Right renal cortex interstitium (tissue), 3 donors: ENCODE measurements around the gene GPC6. TPM values are rescaled to one million over a fixed set of nuclear protein-coding genes. Genes with fewer than 3 reads are reported as not detected.
"Not testable (repeated sequence)": the region's sequence is repeated elsewhere in the genome, so short reads cannot be mapped to it uniquely, and the experiment has no call there.

Source experiments
- DNase-seq, 3 donors: peaks; one replicate each; pipeline ENCODE4 v3.0.0-alpha.2; 2013; ENCODE audit warnings: low read depth in 3 of 3, low spot score in 2 of 3
- polyA plus RNA-seq, 3 donors: library from polyadenylated mRNA; unstranded; fragments of 120-200 nt; gene quantifications; one replicate each; pipeline ENCODE4 v1.2.1, GENCODE V29; 2013; ENCODE audit not compliant: insufficient read length in 3 of 3

The GPC6 gene
- polyA plus RNA-seq: 10 to 100 TPM; 56.7 to 71.0 (median 65.8) TPM

- DNase-seq: peak; percentile 86 to 90 (median 86)
These were observed at the start of gene GPC6 for GRCh38 chr13:93226623-93227279. Gene GPC6 (plus strand): TSS chr13:93226807.

DNA sequence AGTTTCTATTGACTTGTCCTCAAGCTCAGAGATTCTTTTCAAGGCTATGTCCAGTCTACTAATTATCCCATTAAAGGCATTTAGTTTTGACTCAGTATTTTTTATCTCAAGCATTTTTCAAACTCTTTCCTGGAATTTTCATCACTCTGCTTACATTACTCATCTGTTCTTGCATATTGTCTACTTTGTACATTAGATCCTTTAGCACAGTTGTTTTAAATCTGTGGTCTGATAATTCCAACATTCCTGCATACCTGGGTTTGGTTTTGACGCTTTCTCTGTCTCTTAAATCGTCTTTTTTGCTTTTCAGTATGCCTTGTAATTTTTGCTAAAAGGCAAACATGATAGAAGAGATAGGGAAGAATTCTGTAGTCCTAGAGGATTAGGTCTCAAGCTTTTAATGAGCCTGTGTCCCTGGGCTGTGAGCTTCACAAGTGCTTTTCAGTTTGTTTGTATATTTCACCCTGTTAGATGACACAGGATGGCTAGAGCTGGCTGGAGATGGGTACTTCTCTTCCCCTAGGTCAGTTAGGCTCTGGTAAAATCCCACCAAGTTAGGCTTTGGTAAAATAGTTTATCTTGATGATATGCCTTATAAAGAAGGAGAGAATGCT, 46.1 kb upstream of the GPC6 start:
- no peak for DNase-seq

DNA sequence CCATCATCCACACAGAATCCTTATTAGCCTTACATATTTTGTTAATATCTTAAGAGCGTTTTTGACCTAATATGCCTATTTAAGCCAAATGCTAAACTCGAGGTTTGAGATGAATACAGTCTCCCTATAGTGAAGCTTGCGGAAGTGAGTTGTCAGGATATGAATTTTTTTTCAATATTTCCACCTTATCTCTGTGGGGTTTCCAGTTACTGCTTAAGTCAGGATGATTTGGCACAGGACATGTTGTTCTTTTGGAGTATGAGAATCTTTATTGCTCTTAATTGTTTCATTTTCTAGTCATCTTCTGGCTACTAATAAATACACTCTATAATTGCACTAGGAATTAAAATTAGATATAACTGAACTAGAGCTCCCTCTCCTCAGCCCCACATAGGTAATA, 44.2 kb upstream of the GPC6 start:
- no peak for DNase-seq

- no peak for DNase-seq
These were observed 43.3 kb upstream of the GPC6 start for GRCh38 chr13:93183302-93183701.

- no peak for DNase-seq
These were observed 36.6 kb upstream of the GPC6 start for GRCh38 chr13:93190006-93190405.

- DNase-seq: no peak
These were observed 32.9 kb upstream of the GPC6 start for GRCh38 chr13:93193682-93194081.

DNA sequence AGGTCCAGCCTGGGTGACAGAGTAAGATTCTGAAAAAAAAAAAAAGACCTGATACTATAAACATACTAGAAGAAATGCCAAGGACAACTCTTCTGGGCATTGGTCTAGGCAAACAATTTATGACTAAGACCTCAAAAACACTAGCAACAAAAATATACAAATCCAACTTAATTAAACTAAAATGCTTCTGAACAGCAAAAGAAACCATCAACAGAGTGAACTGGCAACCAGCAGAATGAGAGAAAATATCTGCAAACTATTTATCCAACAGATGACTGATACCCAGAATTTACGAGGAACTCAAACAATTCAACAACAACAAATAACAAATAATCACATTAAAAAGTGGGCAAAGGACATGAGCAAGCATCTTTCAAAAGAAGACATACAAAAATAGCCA, 26.8 kb upstream of the GPC6 start:
- no peak for DNase-seq

DNA sequence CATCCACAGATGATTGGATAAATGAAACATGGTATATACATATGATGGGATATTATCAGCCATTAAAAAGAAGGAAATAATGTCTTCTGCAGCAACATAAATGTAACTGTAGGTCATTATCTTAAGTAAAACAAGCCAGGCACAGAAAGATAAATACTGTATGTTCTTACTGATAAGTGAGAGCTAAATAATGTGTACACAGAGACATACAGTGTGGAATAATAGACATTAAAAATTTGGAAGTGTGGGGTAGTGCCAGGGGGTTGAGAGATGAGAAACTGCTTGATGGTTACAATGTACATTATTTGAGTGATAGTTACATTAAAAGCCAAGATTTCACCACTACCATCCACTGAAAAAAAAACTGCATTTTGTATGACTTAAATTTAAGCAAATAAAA, 26.0 kb upstream of the GPC6 start:
- DNase-seq: no peak

DNA sequence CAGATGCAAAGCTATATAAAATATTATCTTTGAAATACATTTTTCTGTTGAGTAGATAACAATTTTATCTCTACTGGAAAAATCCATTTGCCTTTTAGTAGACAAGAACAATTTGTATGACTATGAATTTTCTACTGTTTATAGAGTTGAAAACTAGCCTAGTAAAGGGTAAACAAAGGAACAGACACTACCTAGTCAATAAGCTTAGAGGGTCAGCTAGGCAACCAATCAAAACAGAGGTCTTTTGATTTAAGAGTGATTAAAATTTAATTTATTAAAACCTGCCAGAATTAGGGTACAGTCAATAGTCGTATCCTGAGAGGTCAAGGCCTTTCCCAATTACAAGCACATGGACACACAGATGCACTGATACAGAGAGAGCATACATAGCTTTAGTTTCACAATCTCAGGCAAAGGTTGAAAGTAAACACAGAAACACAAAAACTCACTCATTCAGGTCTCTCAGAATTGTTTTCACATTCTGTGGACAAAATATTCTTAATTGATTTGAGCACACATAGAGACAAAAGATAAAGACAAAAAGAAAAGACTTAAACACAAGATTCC, 24.5 kb upstream of the GPC6 start:
- no peak for DNase-seq

DNA sequence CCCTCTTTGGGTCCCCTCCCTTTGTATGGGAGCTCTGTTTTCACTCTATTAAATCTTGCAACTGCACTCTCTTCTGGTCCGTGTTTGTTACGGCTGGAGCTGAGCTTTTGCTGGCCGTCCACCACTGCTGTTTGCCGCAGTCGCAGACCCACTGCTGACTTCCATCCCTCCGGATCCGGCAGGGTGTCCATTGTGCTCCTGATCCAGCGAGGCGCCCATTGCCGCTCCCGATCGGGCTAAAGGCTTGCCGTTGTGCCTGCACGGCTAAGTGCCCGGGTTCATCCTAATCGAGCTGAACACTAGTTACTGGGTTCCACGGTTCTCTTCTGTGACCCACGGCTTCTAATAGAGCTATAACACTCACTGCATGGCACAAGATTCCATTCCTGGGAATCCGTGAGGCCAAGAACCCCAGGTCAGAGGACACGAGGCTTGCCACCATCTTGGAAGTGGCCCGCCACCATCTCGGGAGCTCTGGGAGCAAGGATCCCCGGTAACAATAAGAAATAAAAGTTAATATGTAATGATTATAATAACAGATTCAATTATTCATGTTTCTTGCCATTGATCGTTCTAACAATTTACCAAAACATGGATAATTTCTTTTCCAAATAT, 19.7 kb upstream of the GPC6 start:
- DNase-seq: not testable (repeated sequence)

DNA sequence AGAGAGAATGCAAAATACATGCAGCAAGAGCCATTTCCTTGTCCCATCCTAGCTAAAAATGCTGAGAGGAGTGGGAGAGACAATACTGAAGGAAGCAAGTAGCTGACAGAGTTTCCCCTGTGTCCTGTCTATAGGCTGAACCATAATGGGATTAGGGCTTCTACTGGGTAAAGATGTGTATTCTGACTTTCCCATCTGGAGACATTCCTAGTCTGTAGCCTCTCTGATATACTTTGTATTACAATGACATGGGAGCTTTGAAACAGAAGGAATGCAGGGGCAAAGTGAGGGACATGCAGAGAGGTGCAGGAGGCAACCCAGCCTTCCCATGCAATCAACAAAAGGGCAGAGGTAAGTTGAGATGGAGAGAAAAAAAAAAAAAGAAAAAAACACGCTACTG, 10.5 kb upstream of the GPC6 start:
- no peak for DNase-seq

- DNase-seq: no peak
These were observed 8.8 kb upstream of the GPC6 start for GRCh38 chr13:93217721-93218261.

- DNase-seq: no peak
These were observed 8.0 kb upstream of the GPC6 start for GRCh38 chr13:93218583-93218982.

DNA sequence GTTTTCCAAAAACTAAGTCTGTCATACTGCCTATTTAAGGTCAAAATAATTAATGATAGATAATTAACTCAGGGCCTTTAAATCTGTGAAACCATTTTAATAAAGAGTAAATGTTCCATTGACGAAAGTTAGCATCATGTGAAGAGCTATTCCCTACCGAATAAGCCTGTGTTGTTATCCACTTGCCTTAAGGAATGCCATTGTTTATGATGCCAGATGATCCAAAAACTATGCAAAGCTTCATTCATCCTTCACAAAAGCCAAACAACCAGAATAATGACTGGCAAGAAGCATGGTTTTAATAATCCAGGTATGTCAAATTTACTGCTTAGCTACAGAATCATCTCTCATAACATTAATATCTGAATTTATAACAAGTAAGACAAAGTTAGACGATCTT, 6.5 kb upstream of the GPC6 start:
- no peak for DNase-seq

GRCh38 chr13:93222976-93223375, 3.6 kb upstream of the GPC6 start:
- DNase-seq: no peak

DNA sequence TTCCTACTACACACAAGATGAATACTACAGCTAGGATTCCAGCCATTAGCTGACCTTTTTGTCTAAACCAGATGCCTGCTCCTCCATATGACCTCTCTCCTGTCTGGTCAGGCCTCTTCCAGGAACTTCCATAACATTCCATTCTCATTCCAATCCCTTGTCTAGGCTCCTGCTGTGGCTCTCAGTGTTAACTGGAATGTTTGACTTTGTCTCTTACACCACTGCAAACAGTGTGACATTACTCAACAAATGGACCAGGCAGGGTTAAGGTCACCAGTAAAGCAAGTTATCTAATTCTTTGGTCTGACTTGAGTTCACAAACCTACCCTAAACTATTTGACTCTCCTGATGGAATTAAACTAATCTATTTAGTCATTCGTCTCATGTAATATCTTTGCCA, 2.1 kb upstream of the GPC6 start:
- no peak for DNase-seq

DNA sequence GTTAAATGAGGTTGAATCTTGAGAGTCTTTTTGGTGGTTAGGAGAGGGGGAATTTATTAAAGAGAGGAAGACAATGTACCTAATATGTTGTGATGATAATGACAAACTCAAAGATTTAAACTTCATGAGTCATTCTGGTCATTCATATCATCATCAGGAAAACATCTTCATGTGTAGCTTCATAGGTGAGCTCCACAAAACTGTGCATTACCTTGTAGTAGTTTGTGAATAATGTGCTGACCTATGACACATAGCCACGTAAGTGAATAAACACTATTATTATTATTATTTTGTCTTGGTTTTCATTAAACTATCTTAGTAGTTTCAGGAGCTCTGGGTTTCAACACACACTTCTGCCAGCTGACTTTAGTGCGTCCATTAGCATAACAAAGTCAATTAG, 997 bp upstream of the GPC6 start:
- no peak for DNase-seq

GRCh38 chr13:93226065-93226622, 463 bp upstream of the GPC6 start:
- DNase-seq: no peak

- DNase-seq: peak in 2 of 3 donors; percentile 38 to 54
These were observed 772 bp downstream of the GPC6 start for GRCh38 chr13:93227280-93227877.

DNA sequence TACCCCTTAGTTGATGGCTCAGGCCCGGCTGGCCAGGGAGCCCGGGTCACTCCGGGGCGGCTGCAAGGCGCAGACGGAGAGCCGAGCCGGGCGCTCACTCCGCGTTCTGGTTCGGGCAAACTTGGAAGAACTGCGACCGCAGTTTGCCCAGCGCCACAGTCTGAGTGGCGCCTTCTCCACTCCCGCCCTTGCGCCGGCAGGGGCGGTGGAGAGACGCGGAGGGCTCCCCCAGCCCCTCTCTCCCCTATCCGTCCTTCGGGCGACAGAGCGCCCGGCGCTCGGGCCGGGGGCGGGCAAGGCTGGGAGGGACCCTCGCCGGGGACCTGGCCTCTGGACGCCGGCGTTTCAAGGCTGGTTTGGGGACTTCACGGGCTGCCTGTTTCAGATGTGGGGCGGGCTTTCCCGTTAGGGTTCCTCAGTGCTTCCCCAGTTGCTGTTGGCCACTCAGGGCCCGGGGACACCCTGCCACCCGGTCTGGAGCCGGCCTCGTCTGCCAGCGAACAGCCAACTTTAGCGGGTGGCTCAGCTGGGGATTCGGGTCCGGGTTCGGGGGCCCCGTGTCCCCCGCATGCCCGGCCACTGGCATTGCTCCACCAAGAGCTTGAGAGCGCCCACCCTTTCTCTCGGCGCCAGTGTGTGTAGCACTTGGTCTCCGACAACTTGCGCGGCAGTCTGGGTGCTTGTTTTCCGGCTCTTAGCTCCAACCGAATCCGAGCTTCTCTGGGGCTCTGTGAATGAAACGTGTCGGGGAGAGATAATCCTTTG, 1.5 kb downstream of the GPC6 start:
- peak; percentile 74 to 84 (median 81) for DNase-seq
